A549 (cell line): ENCODE measurements around the gene HCN3. TPM values are rescaled to one million over a fixed set of nuclear protein-coding genes. Genes with fewer than 3 reads are reported as not detected.

Experiments
- ATAC-seq, 2 experiments: fragments of 200-7000 bp in 1 of 2; fragments of >200 bp in 1 of 2; cut with Nextera tagmentation in 1 of 2; cut with Tn5 transposase in 1 of 2; 3 replicates each; pipeline versions ENCODE4 v1.8.0 to v1.9.1; 2018 to 2020; ENCODE audit warnings: mild to moderate bottlenecking in 1 of 2, moderate library complexity in 1 of 2
- CTCF ChIA-PET: fragments of 300-600 bp; sonication (Branson Sonifier 250); formaldehyde crosslinking; extraction: SDS; loops from one replicate; lab custom pipeline; 2021; ENCODE audit warnings: antibody characterized with exemption, inconsistent platforms; lab: Yijun Ruan, JAX
- POLR2A ChIA-PET: fragments of 350-600 bp; formaldehyde crosslinking; extraction: SDS; loops from one replicate; lab custom pipeline; 2021; ENCODE audit warnings: antibody characterized with exemption, inconsistent platforms; lab: Yijun Ruan, JAX
- DNase-seq, 2 experiments: peaks; one replicate each; pipeline versions ENCODE4 v3.0.0 to v3.0.0-alpha.2; 2011 to 2016; ENCODE audit warnings: low read depth in 1 of 2, low spot score in 1 of 2
- FAIRE-seq: peaks from 2 replicates; lab custom pipeline; 2011; peaks lifted over from hg19 to GRCh38; lab: Jason Lieb, UNC
- H3K27ac ChIP-seq, 2 experiments: fragments of >200 bp; sonication (Bioruptor Twin); formaldehyde crosslinking; 3 replicates each; pipeline ENCODE4 v1.5.1; 2016 to 2017
- H3K4me1 ChIP-seq: fragments of >200 bp; sonication (Bioruptor Twin); formaldehyde crosslinking; 3 replicates; pipeline ENCODE4 v1.6.1; 2016
- H3K4me2 ChIP-seq: fragments of >200 bp; sonication (Bioruptor Twin); formaldehyde crosslinking; 3 replicates; pipeline ENCODE4 v1.6.1; 2016
- H3K4me3 ChIP-seq: fragments of >200 bp; sonication (Bioruptor Twin); formaldehyde crosslinking; 3 replicates; pipeline ENCODE4 v1.5.1; 2016
- H3K9me3 ChIP-seq: fragments of >200 bp; sonication (Bioruptor Twin); formaldehyde crosslinking; 3 replicates; pipeline ENCODE4 v1.6.1; 2016
- BCL3 ChIP-seq: fragments of >200 bp; sonication (Bioruptor Twin); formaldehyde crosslinking; IDR thresholded peaks from 3 replicates; pipeline ENCODE4 v1.6.1; 2016
- BHLHE40 ChIP-seq: IDR thresholded peaks from 2 replicates; pipeline ENCODE4 v1.6.1; 2012; ENCODE audit warnings: low read depth, low read length, inconsistent platforms
- CBX2 ChIP-seq: fragments of 200-600 bp; sonication (generic); IDR thresholded peaks from 2 replicates; pipeline ENCODE4 v1.6.1; 2016; ENCODE audit warnings: low read depth, mild to moderate bottlenecking, borderline replicate concordance
- CBX8 ChIP-seq: fragments of 200-600 bp; sonication (generic); IDR thresholded peaks from 2 replicates; pipeline ENCODE4 v1.6.1; 2016
- CHD2 ChIP-seq: fragments of 150-350 bp; IDR thresholded peaks from 2 replicates; pipeline ENCODE4 v1.6.1; 2014; ENCODE audit warnings: low read length; ENCODE audit not compliant: partially characterized antibody
- EHF ChIP-seq: fragments of 250-450 bp; sonication (Bioruptor Pico); IDR thresholded peaks from 2 replicates; pipeline ENCODE4 v1.5.0; 2020; ENCODE audit warnings: mild to moderate bottlenecking
- EHMT2 ChIP-seq: fragments of 200-600 bp; sonication (generic); IDR thresholded peaks from 2 replicates; pipeline ENCODE4 v1.6.1; 2016; ENCODE audit warnings: antibody characterized with exemption, low read depth, mild to moderate bottlenecking, moderate library complexity
- EP300 ChIP-seq, 2 experiments: fragments of >200 bp; sonication (Bioruptor Twin); formaldehyde crosslinking; IDR thresholded peaks; 2 replicates in 1 of 2; 3 replicates in 1 of 2; pipeline ENCODE4 v1.6.1; 2016 to 2017
- ESRRA ChIP-seq: fragments of 150-350 bp; IDR thresholded peaks from 2 replicates; pipeline ENCODE4 v1.6.1; 2014; ENCODE audit warnings: mild to moderate bottlenecking, low read length, borderline replicate concordance
- FOSB ChIP-seq: fragments of 250-450 bp; sonication (Bioruptor Pico); IDR thresholded peaks from 2 replicates; pipeline ENCODE4 v1.5.0; 2020; ENCODE audit warnings: mild to moderate bottlenecking, moderate library complexity
- FOSL2 ChIP-seq, 2 experiments: fragments of 450-650 bp in 1 of 2; fragments of >200 bp in 1 of 2; sonication (Bioruptor Twin) in 1 of 2; formaldehyde crosslinking; IDR thresholded peaks; 2 replicates each; pipeline versions ENCODE4 v1.5.0 to v1.6.1; 2016 to 2020; ENCODE audit warnings: mild to moderate bottlenecking in 1 of 2, moderate library complexity in 1 of 2
- HDAC2 ChIP-seq: fragments of 200-600 bp; sonication (generic); IDR thresholded peaks from 2 replicates; pipeline ENCODE4 v1.6.1; 2016
- HOXA7 ChIP-seq: fragments of 250-450 bp; sonication (Bioruptor Pico); IDR thresholded peaks from 2 replicates; pipeline ENCODE4 v1.5.0; 2020; ENCODE audit warnings: mild to moderate bottlenecking, moderate library complexity
- JUN ChIP-seq, 2 experiments: fragments of >200 bp; sonication (Bioruptor Twin); formaldehyde crosslinking; IDR thresholded peaks; 2 replicates in 1 of 2; 3 replicates in 1 of 2; pipeline ENCODE4 v1.6.1; 2016 to 2017
- JUNB ChIP-seq: fragments of >200 bp; sonication (Bioruptor Twin); formaldehyde crosslinking; IDR thresholded peaks from 2 replicates; pipeline ENCODE4 v1.6.1; 2016
- KDM1A ChIP-seq: fragments of 200-600 bp; sonication (generic); IDR thresholded peaks from 2 replicates; pipeline ENCODE4 v1.6.1; 2016; ENCODE audit warnings: low read depth, mild to moderate bottlenecking
- KDM5A ChIP-seq: fragments of 200-600 bp; sonication (generic); IDR thresholded peaks from 2 replicates; pipeline ENCODE4 v1.6.1; 2016; ENCODE audit warnings: antibody characterized with exemption, mild to moderate bottlenecking
- MAFK ChIP-seq: fragments of 450-650 bp; IDR thresholded peaks from 2 replicates; pipeline ENCODE4 v1.6.1; 2014; ENCODE audit not compliant: partially characterized antibody
- MAZ ChIP-seq: fragments of 150-350 bp; IDR thresholded peaks from 2 replicates; pipeline ENCODE4 v1.6.1; 2014; ENCODE audit warnings: antibody characterized with exemption, low read depth, low read length, borderline replicate concordance
- POLR2A ChIP-seq: IDR thresholded peaks from 2 replicates; pipeline ENCODE4 v1.6.1; 2012; ENCODE audit warnings: mild to moderate bottlenecking, low read length
- POLR2AphosphoS2 ChIP-seq: conservative IDR thresholded peaks from 2 replicates; pipeline ENCODE4 v1.6.1; 2012; ENCODE audit warnings: low read length, improper control_type of control experiment, inconsistent platforms
- RCOR1 ChIP-seq: fragments of 150-350 bp; IDR thresholded peaks from 2 replicates; pipeline ENCODE4 v1.6.1; 2014; ENCODE audit warnings: antibody characterized with exemption, low read length, low read depth
- REST ChIP-seq: fragments of 200-600 bp; sonication (generic); IDR thresholded peaks from 2 replicates; pipeline ENCODE4 v1.6.1; 2016; ENCODE audit warnings: antibody characterized with exemption, mild to moderate bottlenecking, moderate library complexity
- RNF2 ChIP-seq: fragments of 200-600 bp; sonication (generic); IDR thresholded peaks from 2 replicates; pipeline ENCODE4 v1.6.1; 2016; ENCODE audit warnings: low read depth, mild to moderate bottlenecking, antibody characterized with exemption, moderate library complexity, borderline replicate concordance
- SMC3 ChIP-seq: fragments of >200 bp; sonication (Bioruptor Twin); formaldehyde crosslinking; IDR thresholded peaks from 3 replicates; pipeline ENCODE4 v1.6.1; 2018; ENCODE audit warnings: inconsistent platforms
- TFCP2L1 ChIP-seq: fragments of 250-450 bp; sonication (Bioruptor Pico); IDR thresholded peaks from 2 replicates; pipeline ENCODE4 v1.5.0; 2021; ENCODE audit warnings: mild to moderate bottlenecking
- ZC3H11A ChIP-seq: fragments of 450-650 bp; IDR thresholded peaks from 2 replicates; pipeline ENCODE4 v1.6.1; 2014; ENCODE audit warnings: antibody characterized with exemption, mild to moderate bottlenecking
- ZNF302 ChIP-seq: fragments of 250-450 bp; sonication (Bioruptor Pico); IDR thresholded peaks from 2 replicates; pipeline ENCODE4 v1.9.0; 2021; ENCODE audit warnings: inconsistent platforms, mild to moderate bottlenecking, moderate library complexity
- ZSCAN20 ChIP-seq: fragments of 250-450 bp; sonication (Bioruptor Pico); IDR thresholded peaks from 2 replicates; pipeline ENCODE4 v1.8.0; 2022; ENCODE audit warnings: mild to moderate bottlenecking, moderate library complexity
- WGBS: methylation state at CpG from one replicate; pipeline ENCODE4 v1.1.6; 2017; ENCODE audit errors: missing lambda C conversion rate; 5-methylcytosine and 5-hydroxymethylcytosine counted together
- polyA plus RNA-seq, 4 experiments: library from polyadenylated mRNA; depleted of rRNA in 3 of 4; stranded (reverse); fragments of >200 nt; fragmentation: RNase III in 1 of 4; extraction: RNeasy Plus Mini Kit Qiagen cat#74134 plus additional on column Dnase treatment in 1 of 4; gene quantifications; 2 replicates in 3 of 4; 3 replicates in 1 of 4; pipeline ENCODE4 v1.2.3, GENCODE V29; 2011 to 2017
- TF ChIP-seq, protein P1 (sequence below): fragments of 150-350 bp; IDR thresholded peaks from 2 replicates; pipeline ENCODE4 v1.6.1; 2014; ENCODE audit warnings: low read depth, mild to moderate bottlenecking, low read length
- TF ChIP-seq, protein P2 (sequence below): fragments of 450-650 bp; IDR thresholded peaks from 2 replicates; pipeline ENCODE4 v1.6.1; 2014; ENCODE audit warnings: antibody characterized with exemption
- TF ChIP-seq, protein P3 (sequence below): fragments of >200 bp; sonication (Bioruptor Twin); formaldehyde crosslinking; IDR thresholded peaks from 2 replicates; pipeline ENCODE4 v1.6.1; 2016

The HCN3 gene
- polyA plus RNA-seq, 2 of the 4 experiments (the other 2 are of a cell fraction): 4.1 to 8.1 TPM

GRCh38 chr1:155260276-155260675 is 17.0 kb upstream of the HCN3 start:
- peak overlapping the region; percentile 98 for H3K4me2 ChIP-seq
- FAIRE-seq: no peak
- no peak for ATAC-seq
- H3K27ac ChIP-seq: no peak overlapping the region
- H3K9me3 ChIP-seq: no peaks in the 10 kb centered on the region
- DNase-seq: no peak
- peaks cover 20% of the 10 kb centered on the region for H3K4me1 ChIP-seq
- CTCF ChIA-PET: interaction anchor here (0.8 to 16.5 kb wide), 5 partner anchors 11 to 53 kb away, joined by 3 to 326 read pairs (median 5); partner anchors contain the start of gene THBS3
- POLR2A ChIA-PET: no interaction called here
- 92% methylated on average over 4 of the region's 5 CpGs for WGBS
- H3K4me3 ChIP-seq: no peak overlapping the region
- no peak for TF ChIP-seq JUNB
- no peak for TF ChIP-seq EP300 (IDR thresholded peaks at IDR 0.05)
- no peak for TF ChIP-seq RNF2
- TF ChIP-seq, protein P1, sequence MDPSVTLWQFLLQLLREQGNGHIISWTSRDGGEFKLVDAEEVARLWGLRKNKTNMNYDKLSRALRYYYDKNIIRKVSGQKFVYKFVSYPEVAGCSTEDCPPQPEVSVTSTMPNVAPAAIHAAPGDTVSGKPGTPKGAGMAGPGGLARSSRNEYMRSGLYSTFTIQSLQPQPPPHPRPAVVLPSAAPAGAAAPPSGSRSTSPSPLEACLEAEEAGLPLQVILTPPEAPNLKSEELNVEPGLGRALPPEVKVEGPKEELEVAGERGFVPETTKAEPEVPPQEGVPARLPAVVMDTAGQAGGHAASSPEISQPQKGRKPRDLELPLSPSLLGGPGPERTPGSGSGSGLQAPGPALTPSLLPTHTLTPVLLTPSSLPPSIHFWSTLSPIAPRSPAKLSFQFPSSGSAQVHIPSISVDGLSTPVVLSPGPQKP: no peak
- TF ChIP-seq POLR2A: no peak
- no peak for TF ChIP-seq CBX8
- no peak for TF ChIP-seq BCL3
- TF ChIP-seq MAFK: no peak
- TF ChIP-seq FOSL2 (IDR thresholded peaks at IDR 0.05): no peak
- TF ChIP-seq FOSL2 (CRISPR knock-in tag; IDR thresholded peaks at IDR 0.05): no peak
- TF ChIP-seq BHLHE40: no peak
- TF ChIP-seq ESRRA: no peak
- no peak for TF ChIP-seq EHF (CRISPR knock-in tag)
- no peak for TF ChIP-seq JUN (IDR thresholded peaks at IDR 0.05)
- no peak for TF ChIP-seq RCOR1
- no peak for TF ChIP-seq KDM1A
- no peak for TF ChIP-seq ZSCAN20 (CRISPR knock-in tag)
- TF ChIP-seq EHMT2: no peak
- no peak for TF ChIP-seq POLR2AphosphoS2
- no peak for TF ChIP-seq SMC3

DNA sequence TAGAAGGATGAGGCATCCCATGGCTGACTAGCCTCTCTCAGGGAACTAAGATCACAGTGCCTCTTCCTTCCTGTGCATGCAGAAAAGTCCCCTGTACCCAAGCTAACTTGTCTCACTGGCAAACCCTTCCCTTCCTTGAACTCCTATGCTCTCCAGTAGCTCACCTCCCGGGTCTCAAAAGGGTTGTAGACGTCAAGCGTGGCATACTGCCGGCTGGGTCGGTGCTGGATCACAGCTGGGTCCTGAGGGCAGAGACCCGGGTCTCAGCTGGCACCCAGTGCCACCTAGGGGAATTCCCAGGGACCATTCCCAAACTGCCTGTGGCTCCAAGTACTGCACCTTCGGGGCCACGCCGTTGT is 15.8 kb upstream of the HCN3 start:
- Histone ChIP-seq H3K4me2 (peak overlapping the region; percentile 98), H3K9me3 (no peaks in the 10 kb centered on the region), H3K4me3 (peak overlapping the region; percentile 86), H3K4me1 (peaks cover 14% of the 10 kb centered on the region), H3K27ac (peak overlapping the region; percentile 88 to 97)
- DNase-seq (peak in 1 of 2 experiments; percentile 46), FAIRE-seq (no peak), ATAC-seq (peak in 1 of 2 experiments; percentile 42; a peak in 4 of 6 replicates)
- no peak for TF ChIP-seq RNF2
- TF ChIP-seq POLR2AphosphoS2: no peak
- no peak for TF ChIP-seq HOXA7
- TF ChIP-seq FOSB (CRISPR knock-in tag): no peak
- TF ChIP-seq CBX8: no peak
- TF ChIP-seq, protein P2, sequence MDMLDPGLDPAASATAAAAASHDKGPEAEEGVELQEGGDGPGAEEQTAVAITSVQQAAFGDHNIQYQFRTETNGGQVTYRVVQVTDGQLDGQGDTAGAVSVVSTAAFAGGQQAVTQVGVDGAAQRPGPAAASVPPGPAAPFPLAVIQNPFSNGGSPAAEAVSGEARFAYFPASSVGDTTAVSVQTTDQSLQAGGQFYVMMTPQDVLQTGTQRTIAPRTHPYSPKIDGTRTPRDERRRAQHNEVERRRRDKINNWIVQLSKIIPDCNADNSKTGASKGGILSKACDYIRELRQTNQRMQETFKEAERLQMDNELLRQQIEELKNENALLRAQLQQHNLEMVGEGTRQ: no peak
- no peak for TF ChIP-seq ZNF302 (CRISPR knock-in tag)
- no peak for TF ChIP-seq ZC3H11A
- TF ChIP-seq SMC3: no peak
- no peak for TF ChIP-seq TFCP2L1
- no peak for TF ChIP-seq CHD2
- TF ChIP-seq HDAC2: no peak
- no peak for TF ChIP-seq REST
- TF ChIP-seq KDM5A: no peak
- TF ChIP-seq CBX2: no peak
- TF ChIP-seq, protein P3, sequence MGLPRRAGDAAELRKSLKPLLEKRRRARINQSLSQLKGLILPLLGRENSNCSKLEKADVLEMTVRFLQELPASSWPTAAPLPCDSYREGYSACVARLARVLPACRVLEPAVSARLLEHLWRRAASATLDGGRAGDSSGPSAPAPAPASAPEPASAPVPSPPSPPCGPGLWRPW: no peak
- TF ChIP-seq MAZ: no peak
- 0% methylated on average over 4 of the region's 9 CpGs for WGBS
- POLR2A ChIA-PET: interaction anchor here (1.0 to 1.8 kb wide), 4 partner anchors 10 to 68 kb away, joined by 3 to 25 read pairs (median 8); partner anchors contain the start of genes CLK2 and FDPS
- CTCF ChIA-PET: interaction anchor here (1.0 to 16.5 kb wide), 2 partner anchors 12 to 14 kb away, joined by 3 to 326 read pairs; no protein-coding TSS in a partner anchor
